Loucy (cell line): Measurements from ENCODE around the gene CCDC158.

Experiments used
- EZH2phosphoT487 ChIP-seq: fragments of 200-600 bp; IDR thresholded peaks from 2 replicates; pipeline ENCODE4 v1.6.1; 2018; ENCODE audit warnings: antibody characterized with exemption, mild to moderate bottlenecking, moderate library complexity, borderline replicate concordance
- TF ChIP-seq, protein P1 (sequence below): fragments of 200-600 bp; sonication (generic); conservative IDR thresholded peaks from 2 replicates; pipeline ENCODE4 v1.5.1; 2014; ENCODE audit warnings: mild to moderate bottlenecking, antibody characterized with exemption, low read length

DNA sequence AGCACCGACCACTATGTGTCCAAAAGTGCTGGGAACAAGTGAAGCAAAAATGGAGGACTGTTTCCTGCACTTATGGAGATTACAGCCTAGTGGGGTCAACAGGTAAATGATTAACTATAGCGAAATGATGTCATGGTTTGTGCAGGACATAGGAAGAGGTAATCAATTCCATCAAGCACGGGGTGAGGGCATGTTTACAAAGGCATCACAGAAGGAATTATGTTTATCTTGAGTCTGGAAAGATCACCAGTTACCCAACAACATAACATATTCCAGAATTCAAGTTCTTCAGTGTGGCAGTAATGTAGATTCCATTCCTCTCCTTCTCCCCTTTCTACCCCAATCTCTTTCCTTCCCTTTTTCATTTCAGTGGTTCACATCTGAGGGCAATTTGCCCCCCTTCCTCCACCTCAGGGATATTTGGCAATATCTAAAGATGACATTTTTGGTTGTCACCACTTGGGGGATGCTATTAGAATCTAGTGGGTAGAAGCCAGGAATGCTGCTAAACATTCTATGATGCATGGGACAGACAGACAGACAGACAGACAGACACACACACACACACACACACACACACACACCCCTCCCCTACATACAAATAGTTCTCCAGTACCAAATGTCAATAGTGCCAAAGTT, 145.3 kb downstream of the CCDC158 start:
- TF ChIP-seq, protein P1, sequence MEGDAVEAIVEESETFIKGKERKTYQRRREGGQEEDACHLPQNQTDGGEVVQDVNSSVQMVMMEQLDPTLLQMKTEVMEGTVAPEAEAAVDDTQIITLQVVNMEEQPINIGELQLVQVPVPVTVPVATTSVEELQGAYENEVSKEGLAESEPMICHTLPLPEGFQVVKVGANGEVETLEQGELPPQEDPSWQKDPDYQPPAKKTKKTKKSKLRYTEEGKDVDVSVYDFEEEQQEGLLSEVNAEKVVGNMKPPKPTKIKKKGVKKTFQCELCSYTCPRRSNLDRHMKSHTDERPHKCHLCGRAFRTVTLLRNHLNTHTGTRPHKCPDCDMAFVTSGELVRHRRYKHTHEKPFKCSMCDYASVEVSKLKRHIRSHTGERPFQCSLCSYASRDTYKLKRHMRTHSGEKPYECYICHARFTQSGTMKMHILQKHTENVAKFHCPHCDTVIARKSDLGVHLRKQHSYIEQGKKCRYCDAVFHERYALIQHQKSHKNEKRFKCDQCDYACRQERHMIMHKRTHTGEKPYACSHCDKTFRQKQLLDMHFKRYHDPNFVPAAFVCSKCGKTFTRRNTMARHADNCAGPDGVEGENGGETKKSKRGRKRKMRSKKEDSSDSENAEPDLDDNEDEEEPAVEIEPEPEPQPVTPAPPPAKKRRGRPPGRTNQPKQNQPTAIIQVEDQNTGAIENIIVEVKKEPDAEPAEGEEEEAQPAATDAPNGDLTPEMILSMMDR: 0 out of 2 replicates have a peak, but pooled peaks have one; percentile 15
- no peak for TF ChIP-seq EZH2phosphoT487
